Caco-2 (cell line): ENCODE measurements around the gene DSCAML1. TPM values are rescaled to one million over a fixed set of nuclear protein-coding genes. Genes with fewer than 3 reads are reported as not detected.
"Not testable (repeated sequence)": the region's sequence is repeated elsewhere in the genome, so short reads cannot be mapped to it uniquely, and the experiment has no call there.

Source experiments
- BruUV-seq: library from RNA; stranded (reverse); fragments of 400-500 nt; replicated peaks from 2 replicates; lab custom pipeline; 2021; lab: Mats Ljungman, UMichigan
- CTCF ChIA-PET: fragments of 300-600 bp; sonication (Branson Sonifier 250); formaldehyde crosslinking; loops from one replicate; lab custom pipeline; 2022; ENCODE audit warnings: antibody characterized with exemption; lab: Charles Lee
- POLR2A ChIA-PET: fragments of 300-600 bp; sonication (Branson Sonifier 250); formaldehyde crosslinking; loops from one replicate; lab custom pipeline; 2022; ENCODE audit warnings: antibody characterized with exemption; lab: Charles Lee
- DNase-seq, 2 experiments: peaks; one replicate each; pipeline versions ENCODE4 v3.0.0 to v3.0.0-alpha.2; 2020 to 2022
- H3K27me3 ChIP-seq: replicated peaks from 2 replicates; pipeline ENCODE4 v1.6.0; 2011; ENCODE audit warnings: low read length; ENCODE audit not compliant: control insufficient read depth, insufficient read depth
- H3K36me3 ChIP-seq: 2 replicates; pipeline ENCODE4 v1.5.1; 2011; ENCODE audit warnings: low read length; ENCODE audit not compliant: control insufficient read depth, insufficient read depth
- H3K4me1 ChIP-seq: fragments of 250-450 bp; sonication (Bioruptor Pico); 2 replicates; pipeline ENCODE4 v1.5.1; 2020; ENCODE audit warnings: mild to moderate bottlenecking
- H3K4me3 ChIP-seq: 2 replicates; pipeline ENCODE4 v1.5.1; 2011; ENCODE audit warnings: low read depth, mild to moderate bottlenecking, control low read depth, low read length
- H3K9me3 ChIP-seq: fragments of 250-450 bp; sonication (Bioruptor Pico); 2 replicates; pipeline ENCODE4 v1.5.1; 2020; ENCODE audit warnings: mild to moderate bottlenecking, moderate library complexity
- H3K27ac Mint-ChIP-seq: one replicate; pipeline ENCODE4 v1.8.0; 2022; ENCODE audit warnings: mixed read lengths; ENCODE audit not compliant: unreplicated experiment
- H3K27me3 Mint-ChIP-seq: one replicate; pipeline ENCODE4 v1.8.0; 2022; ENCODE audit warnings: mixed read lengths; ENCODE audit not compliant: insufficient read depth, unreplicated experiment
- H3K36me3 Mint-ChIP-seq: one replicate; pipeline ENCODE4 v1.8.0; 2022; ENCODE audit warnings: mild to moderate bottlenecking, mixed read lengths; ENCODE audit not compliant: insufficient read depth, unreplicated experiment
- H3K4me1 Mint-ChIP-seq: one replicate; pipeline ENCODE4 v1.8.0; 2022; ENCODE audit warnings: low read depth, mixed read lengths; ENCODE audit not compliant: unreplicated experiment
- H3K4me3 Mint-ChIP-seq: one replicate; pipeline ENCODE4 v1.8.0; 2022; ENCODE audit warnings: mild to moderate bottlenecking, moderate library complexity, mixed read lengths; ENCODE audit not compliant: unreplicated experiment
- H3K9me3 Mint-ChIP-seq: one replicate; pipeline ENCODE4 v1.8.0; 2022; ENCODE audit warnings: mixed read lengths; ENCODE audit not compliant: unreplicated experiment
- intact Hi-C: fragments of 100-400 bp; cut with micrococcal nuclease; formaldehyde crosslinking; loops from one replicate; pipeline ENCODE4 v1.10.0; 2022; ENCODE audit not compliant: unreplicated experiment
- total RNA-seq: library from RNA; stranded (reverse); gene quantifications from 2 replicates; pipeline ENCODE4 v1.2.3, GENCODE V29; 2022
- TF ChIP-seq, protein P1 (sequence below), 2 experiments: fragments of 200-600 bp in 1 of 2; IDR thresholded peaks; 1 replicate in 1 of 2; 2 replicates in 1 of 2; pipeline versions ENCODE4 v1.5.1 to v1.8.0; 2011 to 2022; ENCODE audit warnings: antibody characterized with exemption in 1 of 2, control low read depth in 1 of 2, inconsistent platforms in 1 of 2, low read depth in 1 of 2, low read length in 1 of 2, mild to moderate bottlenecking in 1 of 2, moderate library complexity in 1 of 2; ENCODE audit not compliant: insufficient read depth in 1 of 2, severe bottlenecking in 1 of 2, unreplicated experiment in 1 of 2

The DSCAML1 gene
- total RNA-seq, 1 experiment from 2014 or later: not detected

DNA sequence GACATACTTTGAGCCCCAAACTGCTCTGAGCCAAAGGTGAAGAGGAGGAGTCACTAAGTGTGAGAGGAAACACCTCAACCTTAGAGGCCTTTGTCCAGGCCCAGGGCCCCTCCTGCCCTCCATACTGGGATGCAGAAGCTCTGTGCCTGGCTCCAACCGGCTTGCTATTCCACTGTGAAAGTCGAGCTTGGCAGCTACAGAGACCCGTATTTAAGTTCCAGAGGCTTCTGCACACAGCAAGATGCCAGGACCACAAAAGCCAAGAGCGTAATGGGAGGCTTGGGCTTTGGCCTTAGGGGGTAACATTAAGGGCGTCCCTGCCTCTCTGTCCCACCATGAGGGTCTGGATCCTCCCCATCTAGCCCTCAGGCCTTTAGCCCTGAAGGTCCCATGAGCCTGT is 31.9 kb downstream of the DSCAML1 start:
- CTCF ChIA-PET: no interaction called here
- intact Hi-C loops: no loop called here
- H3K4me1 ChIP-seq: no peaks in the 10 kb centered on the region
- Mint-ChIP-seq H3K36me3 (no peaks in the 10 kb centered on the region), H3K9me3 (no peaks in the 10 kb centered on the region), H3K4me1 (no peaks in the 10 kb centered on the region), H3K4me3 (no peak overlapping the region), H3K27me3 (peaks cover 5% of the 10 kb centered on the region), H3K27ac (no peak overlapping the region)
- no peaks in the 10 kb centered on the region for H3K36me3 ChIP-seq
- H3K27me3 ChIP-seq: no peaks in the 10 kb centered on the region
- no peaks in the 10 kb centered on the region for H3K9me3 ChIP-seq
- POLR2A ChIA-PET: no interaction called here
- no TSS peak for BruUV-seq
- DNase-seq: no peak
- TF ChIP-seq, protein P1, sequence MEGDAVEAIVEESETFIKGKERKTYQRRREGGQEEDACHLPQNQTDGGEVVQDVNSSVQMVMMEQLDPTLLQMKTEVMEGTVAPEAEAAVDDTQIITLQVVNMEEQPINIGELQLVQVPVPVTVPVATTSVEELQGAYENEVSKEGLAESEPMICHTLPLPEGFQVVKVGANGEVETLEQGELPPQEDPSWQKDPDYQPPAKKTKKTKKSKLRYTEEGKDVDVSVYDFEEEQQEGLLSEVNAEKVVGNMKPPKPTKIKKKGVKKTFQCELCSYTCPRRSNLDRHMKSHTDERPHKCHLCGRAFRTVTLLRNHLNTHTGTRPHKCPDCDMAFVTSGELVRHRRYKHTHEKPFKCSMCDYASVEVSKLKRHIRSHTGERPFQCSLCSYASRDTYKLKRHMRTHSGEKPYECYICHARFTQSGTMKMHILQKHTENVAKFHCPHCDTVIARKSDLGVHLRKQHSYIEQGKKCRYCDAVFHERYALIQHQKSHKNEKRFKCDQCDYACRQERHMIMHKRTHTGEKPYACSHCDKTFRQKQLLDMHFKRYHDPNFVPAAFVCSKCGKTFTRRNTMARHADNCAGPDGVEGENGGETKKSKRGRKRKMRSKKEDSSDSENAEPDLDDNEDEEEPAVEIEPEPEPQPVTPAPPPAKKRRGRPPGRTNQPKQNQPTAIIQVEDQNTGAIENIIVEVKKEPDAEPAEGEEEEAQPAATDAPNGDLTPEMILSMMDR (IDR thresholded peaks at IDR 0.05; ENCODE audit: insufficient read depth in 1 of 2, low read depth in 1 of 2, low read length in 1 of 2, severe bottlenecking in 1 of 2, unreplicated experiment in 1 of 2): no peak
- H3K4me3 ChIP-seq: no peak overlapping the region

DNA sequence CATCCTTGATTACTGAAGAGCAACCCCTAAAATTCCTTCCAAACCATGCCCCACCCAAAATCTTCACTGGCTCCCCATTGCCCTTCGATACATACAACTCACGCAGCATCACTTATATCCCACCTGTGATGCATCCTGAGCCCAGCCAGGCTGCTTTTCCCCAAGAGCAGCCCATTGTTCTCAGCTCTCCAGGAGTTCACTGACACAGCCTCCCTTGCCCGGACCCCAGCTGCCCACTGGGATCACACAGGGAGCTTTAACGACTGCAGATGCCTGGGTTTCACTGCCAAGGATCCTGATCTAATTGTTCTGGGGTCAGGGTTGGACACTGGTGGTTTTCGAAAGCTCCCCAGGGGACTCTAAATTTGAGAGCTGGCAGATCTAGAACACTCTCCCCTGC is 33.6 kb downstream of the DSCAML1 start:
- H3K36me3 Mint-ChIP-seq, H3K9me3 Mint-ChIP-seq, intact Hi-C loops, H3K4me1 Mint-ChIP-seq, H3K4me3 Mint-ChIP-seq, CTCF ChIA-PET, DNase-seq, H3K27ac Mint-ChIP-seq, H3K4me3 ChIP-seq, H3K27me3 Mint-ChIP-seq, H3K27me3 ChIP-seq, H3K9me3 ChIP-seq, POLR2A ChIA-PET, BruUV-seq, H3K36me3 ChIP-seq, H3K4me1 ChIP-seq: not testable (repeated sequence)

DNA sequence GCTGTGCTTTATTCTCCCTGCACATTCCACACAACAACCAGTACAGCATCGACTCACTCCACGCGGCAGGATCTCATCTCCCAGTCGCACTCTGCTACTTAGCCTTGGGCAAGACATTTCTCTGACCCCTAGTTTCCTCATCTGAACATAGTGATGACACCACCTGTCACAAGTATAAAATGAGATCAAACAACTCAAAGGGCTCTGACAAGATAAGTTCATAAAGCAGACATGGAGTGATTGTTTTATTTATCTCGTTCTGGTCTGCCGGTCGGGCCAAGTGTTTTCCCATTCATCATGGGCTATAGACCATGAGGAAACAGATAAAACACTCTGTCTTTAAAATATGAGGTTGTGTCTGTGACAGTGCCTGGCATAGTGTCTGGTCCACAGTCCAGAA is 35.0 kb downstream of the DSCAML1 start:
- BruUV-seq: no TSS peak
- TF ChIP-seq, protein P1 (IDR thresholded peaks at IDR 0.05; ENCODE audit: insufficient read depth in 1 of 2, low read depth in 1 of 2, low read length in 1 of 2, severe bottlenecking in 1 of 2, unreplicated experiment in 1 of 2): no peak
- no peaks in the 10 kb centered on the region for H3K9me3 Mint-ChIP-seq
- no peaks in the 10 kb centered on the region for H3K36me3 Mint-ChIP-seq
- peaks cover 2% of the 10 kb centered on the region for H3K27me3 Mint-ChIP-seq
- no peaks in the 10 kb centered on the region for H3K36me3 ChIP-seq
- no peak overlapping the region for H3K27ac Mint-ChIP-seq
- DNase-seq: no peak
- no peak overlapping the region for H3K4me3 Mint-ChIP-seq
- CTCF ChIA-PET: no interaction called here
- no peaks in the 10 kb centered on the region for H3K4me1 Mint-ChIP-seq
- no peaks in the 10 kb centered on the region for H3K27me3 ChIP-seq
- no peaks in the 10 kb centered on the region for H3K9me3 ChIP-seq
- POLR2A ChIA-PET: no interaction called here
- no peak overlapping the region for H3K4me3 ChIP-seq
- intact Hi-C loops: no loop called here
- H3K4me1 ChIP-seq: no peaks in the 10 kb centered on the region

DNA sequence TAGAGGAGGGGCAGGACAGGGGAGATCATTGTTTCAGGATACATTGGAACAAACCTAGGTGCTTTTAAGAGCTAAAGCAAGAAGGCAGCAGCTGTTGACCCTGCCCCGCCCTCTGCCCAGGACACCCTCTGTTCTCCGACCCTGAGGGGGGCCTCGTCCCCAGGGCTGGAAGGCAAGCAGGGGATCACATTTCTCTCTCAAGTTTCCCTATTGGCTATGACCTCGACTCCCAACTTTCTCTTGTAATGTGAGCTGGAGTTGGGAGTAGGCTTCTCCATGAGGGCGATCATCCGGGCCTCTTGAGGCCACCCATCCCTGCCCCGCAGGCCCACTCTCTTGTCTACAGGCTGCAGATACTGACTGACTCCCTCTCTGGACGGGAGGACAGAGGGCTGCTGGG is 37.7 kb downstream of the DSCAML1 start:
- ChIA-PET CTCF (no interaction called here), POLR2A (no interaction called here)
- BruUV-seq: no TSS peak
- H3K9me3 Mint-ChIP-seq: no peaks in the 10 kb centered on the region
- Histone ChIP-seq H3K27me3 (no peaks in the 10 kb centered on the region; the same call in 1 of the 2 replicates), H3K4me1 (no peaks in the 10 kb centered on the region), H3K36me3 (no peaks in the 10 kb centered on the region), H3K9me3 (no peaks in the 10 kb centered on the region), H3K4me3 (no peak overlapping the region)
- TF ChIP-seq, protein P1 (IDR thresholded peaks at IDR 0.05; ENCODE audit: insufficient read depth in 1 of 2, low read depth in 1 of 2, low read length in 1 of 2, severe bottlenecking in 1 of 2, unreplicated experiment in 1 of 2): no peak
- H3K4me3 Mint-ChIP-seq: no peak overlapping the region
- H3K27ac Mint-ChIP-seq: no peak overlapping the region
- no peaks in the 10 kb centered on the region for H3K4me1 Mint-ChIP-seq
- H3K27me3 Mint-ChIP-seq: peaks cover 11% of the 10 kb centered on the region
- no peaks in the 10 kb centered on the region for H3K36me3 Mint-ChIP-seq
- no peak for DNase-seq
- intact Hi-C loops: no loop called here
